DOHH2 (cell line): ENCODE measurements around the gene MAGEF1.

ENCODE experiments used
- EZH2phosphoT487 ChIP-seq: fragments of 200-600 bp; sonication (generic); IDR thresholded peaks from 2 replicates; pipeline ENCODE4 v1.6.1; 2017; ENCODE audit warnings: borderline replicate concordance, mild to moderate bottlenecking, antibody characterized with exemption, low read length, moderate library complexity, mixed read lengths
- TF ChIP-seq, protein P1 (sequence below): fragments of 200-600 bp; sonication (generic); IDR thresholded peaks from one replicate; pipeline ENCODE4 v1.5.1; 2014; ENCODE audit warnings: antibody characterized with exemption, mild to moderate bottlenecking, low read depth, low read length; ENCODE audit not compliant: poor library complexity, severe bottlenecking

DNA sequence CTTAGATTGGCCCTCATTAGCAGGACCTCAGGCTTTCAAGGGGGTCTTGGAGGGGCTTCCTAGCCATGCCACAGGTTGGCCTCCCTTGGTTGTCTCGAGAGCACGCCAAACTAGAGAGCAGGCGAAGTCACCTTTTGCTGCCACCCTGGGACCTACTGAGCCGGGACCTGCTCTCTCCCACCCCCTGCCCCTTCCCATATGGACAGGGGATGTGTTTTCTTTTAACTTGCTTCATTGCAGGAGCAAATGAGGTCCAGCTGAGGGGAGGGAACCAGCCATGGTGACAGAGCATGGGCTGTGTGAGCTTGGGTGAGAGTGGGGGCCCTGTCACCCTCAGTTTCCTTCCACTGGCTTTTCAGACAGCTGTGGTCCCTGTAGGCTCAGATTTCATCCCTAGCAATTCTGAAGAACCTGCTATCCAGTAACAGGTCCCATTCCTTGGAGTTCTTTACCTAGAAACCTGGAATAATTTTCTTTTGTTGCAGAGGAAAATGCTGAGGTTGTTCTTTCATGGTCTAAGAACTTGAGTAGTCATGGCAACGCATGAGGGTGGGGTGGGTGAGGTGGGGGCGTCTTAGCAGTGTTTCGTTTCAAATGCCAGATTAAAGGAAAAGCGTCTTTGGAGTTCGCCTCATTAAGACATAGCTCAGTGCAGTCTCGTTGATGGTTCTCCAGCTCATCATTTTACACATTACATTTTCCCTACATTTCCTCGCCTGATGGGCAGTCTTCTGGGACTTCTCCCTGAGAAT is 20.1 kb upstream of the MAGEF1 start:
- TF ChIP-seq, protein P1, sequence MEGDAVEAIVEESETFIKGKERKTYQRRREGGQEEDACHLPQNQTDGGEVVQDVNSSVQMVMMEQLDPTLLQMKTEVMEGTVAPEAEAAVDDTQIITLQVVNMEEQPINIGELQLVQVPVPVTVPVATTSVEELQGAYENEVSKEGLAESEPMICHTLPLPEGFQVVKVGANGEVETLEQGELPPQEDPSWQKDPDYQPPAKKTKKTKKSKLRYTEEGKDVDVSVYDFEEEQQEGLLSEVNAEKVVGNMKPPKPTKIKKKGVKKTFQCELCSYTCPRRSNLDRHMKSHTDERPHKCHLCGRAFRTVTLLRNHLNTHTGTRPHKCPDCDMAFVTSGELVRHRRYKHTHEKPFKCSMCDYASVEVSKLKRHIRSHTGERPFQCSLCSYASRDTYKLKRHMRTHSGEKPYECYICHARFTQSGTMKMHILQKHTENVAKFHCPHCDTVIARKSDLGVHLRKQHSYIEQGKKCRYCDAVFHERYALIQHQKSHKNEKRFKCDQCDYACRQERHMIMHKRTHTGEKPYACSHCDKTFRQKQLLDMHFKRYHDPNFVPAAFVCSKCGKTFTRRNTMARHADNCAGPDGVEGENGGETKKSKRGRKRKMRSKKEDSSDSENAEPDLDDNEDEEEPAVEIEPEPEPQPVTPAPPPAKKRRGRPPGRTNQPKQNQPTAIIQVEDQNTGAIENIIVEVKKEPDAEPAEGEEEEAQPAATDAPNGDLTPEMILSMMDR: no peak
- no peak for TF ChIP-seq EZH2phosphoT487
